Measurements from ENCODE around the gene ZDHHC18.

DNA sequence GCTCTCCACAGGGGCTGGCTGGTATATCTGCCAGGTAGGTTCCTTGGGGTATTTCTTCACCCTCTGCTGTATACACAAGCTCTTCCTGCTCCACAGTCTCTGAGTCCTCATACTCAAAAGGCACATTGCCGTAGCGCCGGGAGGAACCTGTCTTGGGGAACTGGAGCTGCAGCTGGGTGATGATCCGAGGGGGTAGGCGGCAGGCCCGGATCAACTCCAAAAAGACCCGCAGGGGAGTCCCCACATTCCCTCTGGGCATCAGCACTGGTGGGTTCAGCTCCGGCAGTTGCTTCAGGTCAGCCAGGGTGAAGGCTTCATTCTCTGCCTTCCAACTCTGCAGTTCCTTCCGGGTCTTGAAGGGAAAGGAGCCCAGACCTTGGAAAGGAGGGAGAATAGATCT, 70.9 kb downstream of the ZDHHC18 start:
- TF ChIP-seq POLR2A (IDR thresholded peaks at IDR 0.05) (no peak), POLR2AphosphoS5 (IDR thresholded peaks at IDR 0.05) (no peak), EP300 (IDR thresholded peaks at IDR 0.05) (no peak)
- TF ChIP-seq, protein P1, sequence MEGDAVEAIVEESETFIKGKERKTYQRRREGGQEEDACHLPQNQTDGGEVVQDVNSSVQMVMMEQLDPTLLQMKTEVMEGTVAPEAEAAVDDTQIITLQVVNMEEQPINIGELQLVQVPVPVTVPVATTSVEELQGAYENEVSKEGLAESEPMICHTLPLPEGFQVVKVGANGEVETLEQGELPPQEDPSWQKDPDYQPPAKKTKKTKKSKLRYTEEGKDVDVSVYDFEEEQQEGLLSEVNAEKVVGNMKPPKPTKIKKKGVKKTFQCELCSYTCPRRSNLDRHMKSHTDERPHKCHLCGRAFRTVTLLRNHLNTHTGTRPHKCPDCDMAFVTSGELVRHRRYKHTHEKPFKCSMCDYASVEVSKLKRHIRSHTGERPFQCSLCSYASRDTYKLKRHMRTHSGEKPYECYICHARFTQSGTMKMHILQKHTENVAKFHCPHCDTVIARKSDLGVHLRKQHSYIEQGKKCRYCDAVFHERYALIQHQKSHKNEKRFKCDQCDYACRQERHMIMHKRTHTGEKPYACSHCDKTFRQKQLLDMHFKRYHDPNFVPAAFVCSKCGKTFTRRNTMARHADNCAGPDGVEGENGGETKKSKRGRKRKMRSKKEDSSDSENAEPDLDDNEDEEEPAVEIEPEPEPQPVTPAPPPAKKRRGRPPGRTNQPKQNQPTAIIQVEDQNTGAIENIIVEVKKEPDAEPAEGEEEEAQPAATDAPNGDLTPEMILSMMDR (IDR thresholded peaks at IDR 0.05), result no peak

All from suprapubic skin (tissue), 4 donors.